22Rv1 (cell line): ENCODE results near the gene SSH2.

Experiments
- H3K27ac ChIP-seq: fragments of 450-650 bp; 2 replicates; pipeline ENCODE4 v1.5.1; 2017
- ZFX ChIP-seq: fragments of 450-650 bp; IDR thresholded peaks from 2 replicates; pipeline ENCODE4 v1.6.1; 2017; ENCODE audit warnings: antibody characterized with exemption, borderline replicate concordance
- TF ChIP-seq, protein P1 (sequence below): fragments of 450-650 bp; IDR thresholded peaks from 2 replicates; pipeline ENCODE4 v1.5.1; 2017; ENCODE audit warnings: mild to moderate bottlenecking

The SSH2 gene

GRCh38 chr17:29621751-29622194 lies 308.3 kb downstream of the SSH2 start:
- no peak overlapping the region for H3K27ac ChIP-seq
- TF ChIP-seq ZFX: no peak
- TF ChIP-seq, protein P1, sequence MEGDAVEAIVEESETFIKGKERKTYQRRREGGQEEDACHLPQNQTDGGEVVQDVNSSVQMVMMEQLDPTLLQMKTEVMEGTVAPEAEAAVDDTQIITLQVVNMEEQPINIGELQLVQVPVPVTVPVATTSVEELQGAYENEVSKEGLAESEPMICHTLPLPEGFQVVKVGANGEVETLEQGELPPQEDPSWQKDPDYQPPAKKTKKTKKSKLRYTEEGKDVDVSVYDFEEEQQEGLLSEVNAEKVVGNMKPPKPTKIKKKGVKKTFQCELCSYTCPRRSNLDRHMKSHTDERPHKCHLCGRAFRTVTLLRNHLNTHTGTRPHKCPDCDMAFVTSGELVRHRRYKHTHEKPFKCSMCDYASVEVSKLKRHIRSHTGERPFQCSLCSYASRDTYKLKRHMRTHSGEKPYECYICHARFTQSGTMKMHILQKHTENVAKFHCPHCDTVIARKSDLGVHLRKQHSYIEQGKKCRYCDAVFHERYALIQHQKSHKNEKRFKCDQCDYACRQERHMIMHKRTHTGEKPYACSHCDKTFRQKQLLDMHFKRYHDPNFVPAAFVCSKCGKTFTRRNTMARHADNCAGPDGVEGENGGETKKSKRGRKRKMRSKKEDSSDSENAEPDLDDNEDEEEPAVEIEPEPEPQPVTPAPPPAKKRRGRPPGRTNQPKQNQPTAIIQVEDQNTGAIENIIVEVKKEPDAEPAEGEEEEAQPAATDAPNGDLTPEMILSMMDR: no peak

GRCh38 chr17:29620779-29621500 lies 309.1 kb downstream of the SSH2 start:
- no peak overlapping the region for H3K27ac ChIP-seq
- no peak for TF ChIP-seq ZFX
- TF ChIP-seq, protein P1: no peak

- TF ChIP-seq ZFX: no peak
- TF ChIP-seq, protein P1: no peak
- no peak overlapping the region for H3K27ac ChIP-seq
These were observed 309.8 kb downstream of the SSH2 start for GRCh38 chr17:29620271-29620670.

GRCh38 chr17:29619251-29619650 lies 310.8 kb downstream of the SSH2 start:
- H3K27ac ChIP-seq: no peak overlapping the region
- TF ChIP-seq ZFX: no peak
- TF ChIP-seq, protein P1: peak; percentile 56

GRCh38 chr17:29618272-29619065 lies 311.6 kb downstream of the SSH2 start:
- peak overlapping the region; percentile 70 for H3K27ac ChIP-seq
- TF ChIP-seq, protein P1: peak; percentile 67
- no peak for TF ChIP-seq ZFX

- TF ChIP-seq, protein P1: peak; percentile 91
- no peak for TF ChIP-seq ZFX
- peak overlapping the region; percentile 70 for H3K27ac ChIP-seq
These were observed 312.4 kb downstream of the SSH2 start for GRCh38 chr17:29617481-29618271.
